HG03108 (cell line): ENCODE measurements around the gene GAB2.
"Not testable (repeated sequence)": the region's sequence is repeated elsewhere in the genome, so short reads cannot be mapped to it uniquely, and the experiment has no call there.

Experiments
- ATAC-seq: cut with Tn5 transposase; IDR thresholded peaks from one replicate; pipeline ENCODE4 v1.9.1; 2021; ENCODE audit warnings: moderate library complexity; ENCODE audit not compliant: unreplicated experiment

GAB2 gene

GRCh38 chr11:78257654-78258053, 160.0 kb downstream of the GAB2 start:
- no peak for ATAC-seq

GRCh38 chr11:78256962-78257361, 160.7 kb downstream of the GAB2 start:
- no peak for ATAC-seq

GRCh38 chr11:78255919-78256318, 161.7 kb downstream of the GAB2 start:
- no peak for ATAC-seq

GRCh38 chr11:78254268-78254667, 163.4 kb downstream of the GAB2 start:
- ATAC-seq = no peak

- ATAC-seq = no peak
Observed at GRCh38 chr11:78253797-78254196, 163.8 kb downstream of the GAB2 start.

GRCh38 chr11:78251083-78251775, 166.4 kb downstream of the GAB2 start:
- ATAC-seq = no peak

- ATAC-seq = no peak
Observed at GRCh38 chr11:78250099-78250498, 167.5 kb downstream of the GAB2 start.

GRCh38 chr11:78248903-78249302, 168.7 kb downstream of the GAB2 start:
- no peak for ATAC-seq

GRCh38 chr11:78248191-78248590, 169.4 kb downstream of the GAB2 start:
- ATAC-seq = no peak

- ATAC-seq = no peak
Observed at GRCh38 chr11:78244546-78245255, 172.9 kb downstream of the GAB2 start.

GRCh38 chr11:78244080-78244479, 173.5 kb downstream of the GAB2 start:
- no peak for ATAC-seq

GRCh38 chr11:78241475-78241874, 176.1 kb downstream of the GAB2 start:
- ATAC-seq = no peak

GRCh38 chr11:78239781-78240180, 177.8 kb downstream of the GAB2 start:
- no peak for ATAC-seq

- ATAC-seq = no peak
Observed at GRCh38 chr11:78237293-78238046, 180.2 kb downstream of the GAB2 start.

GRCh38 chr11:78234006-78234405, 183.6 kb downstream of the GAB2 start:
- no peak for ATAC-seq

GRCh38 chr11:78233046-78233445, 184.6 kb downstream of the GAB2 start:
- ATAC-seq = not testable (repeated sequence)

- no peak for ATAC-seq
Observed at GRCh38 chr11:78231962-78232501, 185.6 kb downstream of the GAB2 start.

GRCh38 chr11:78230161-78230877, 187.3 kb downstream of the GAB2 start:
- no peak for ATAC-seq

- no peak for ATAC-seq
Observed at GRCh38 chr11:78229106-78229505, 188.5 kb downstream of the GAB2 start.

GRCh38 chr11:78228467-78228866, 189.2 kb downstream of the GAB2 start:
- peak; percentile 41 for ATAC-seq

- ATAC-seq = no peak
Observed at GRCh38 chr11:78227921-78228320, 189.7 kb downstream of the GAB2 start.
